Activated B cell treated with CpG ODN at 0.5 μM for 24 hours (primary cell): Measurements from ENCODE around the gene AEBP2. TPM values are rescaled to one million over a fixed set of nuclear protein-coding genes. Genes with fewer than 3 reads are reported as not detected.
"Not testable (repeated sequence)": the region's sequence is repeated elsewhere in the genome, so short reads cannot be mapped to it uniquely, and the experiment has no call there.

Experiments
- ATAC-seq: fragments of 200-7000 bp; cut with Tn5 transposase; one replicate; pipeline ENCODE4 v1.10.0; 2021; ENCODE audit warnings: low read depth, mild to moderate bottlenecking, moderate library complexity
- CTCF ChIA-PET: fragments of 350-600 bp; sonication (Branson Sonifier 250); formaldehyde crosslinking; loops from one replicate; lab custom pipeline; 2021; ENCODE audit warnings: antibody characterized with exemption; lab: Charles Lee
- POLR2A ChIA-PET: fragments of 350-600 bp; sonication (Branson Sonifier 250); formaldehyde crosslinking; loops from one replicate; lab custom pipeline; 2021; ENCODE audit warnings: antibody characterized with exemption; lab: Charles Lee
- DNase-seq: peaks from one replicate; pipeline ENCODE4 v3.0.0; 2022
- H3K27ac Mint-ChIP-seq: one replicate; pipeline ENCODE4 v1.8.0; 2020; ENCODE audit warnings: mixed read lengths
- H3K27me3 Mint-ChIP-seq: one replicate; pipeline ENCODE4 v1.8.0; 2021; ENCODE audit warnings: mixed read lengths
- H3K36me3 Mint-ChIP-seq: one replicate; pipeline ENCODE4 v1.8.0; 2021; ENCODE audit warnings: low read depth, mixed read lengths
- H3K4me1 Mint-ChIP-seq: one replicate; pipeline ENCODE4 v1.8.0; 2021; ENCODE audit warnings: mixed read lengths
- H3K4me3 Mint-ChIP-seq: one replicate; pipeline ENCODE4 v1.8.0; 2020; ENCODE audit warnings: mild to moderate bottlenecking, mixed read lengths
- H3K9me3 Mint-ChIP-seq: one replicate; pipeline ENCODE4 v1.8.0; 2020; ENCODE audit warnings: mixed read lengths
- intact Hi-C: fragments of 100-400 bp; cut with micrococcal nuclease; formaldehyde crosslinking; loops from one replicate; pipeline ENCODE4 v1.15.1; 2024
- total RNA-seq: library from RNA; stranded (reverse); gene quantifications from 2 replicates; pipeline ENCODE4 v1.2.3, GENCODE V29; 2022
- TF ChIP-seq, protein P1 (sequence below): fragments of 200-600 bp; IDR thresholded peaks from one replicate; pipeline ENCODE4 v1.8.0; 2022; ENCODE audit warnings: antibody characterized with exemption, mild to moderate bottlenecking

The AEBP2 gene
- total RNA-seq, 1 donor from 2014 or later = 51.0 TPM

DNA sequence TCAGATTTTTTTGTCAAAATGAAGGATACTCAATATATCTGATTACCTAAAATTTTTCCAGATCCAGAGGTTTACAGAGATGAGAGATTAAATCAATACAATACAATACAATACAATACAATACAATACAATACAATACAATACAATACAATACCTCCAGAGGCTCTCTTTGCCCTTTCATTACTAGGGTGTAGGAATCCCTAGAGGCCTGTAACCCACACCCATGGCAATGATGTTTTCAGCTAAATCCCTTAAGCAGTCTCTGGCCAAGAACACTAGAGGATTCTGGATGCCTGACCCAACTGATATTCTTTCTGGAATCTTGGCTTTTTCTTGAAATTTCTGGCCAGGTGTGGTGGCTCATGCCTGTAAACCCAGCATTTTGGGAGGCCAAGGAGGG is 23.7 kb upstream of the AEBP2 start:
- no peak for DNase-seq
- Mint-ChIP-seq H3K4me1 (no peaks in the 10 kb centered on the region), H3K36me3 (no peaks in the 10 kb centered on the region), H3K27ac (no peak overlapping the region), H3K27me3 (no peaks in the 10 kb centered on the region), H3K4me3 (no peak overlapping the region), H3K9me3 (no peaks in the 10 kb centered on the region)
- no peak for ATAC-seq
- TF ChIP-seq, protein P1, sequence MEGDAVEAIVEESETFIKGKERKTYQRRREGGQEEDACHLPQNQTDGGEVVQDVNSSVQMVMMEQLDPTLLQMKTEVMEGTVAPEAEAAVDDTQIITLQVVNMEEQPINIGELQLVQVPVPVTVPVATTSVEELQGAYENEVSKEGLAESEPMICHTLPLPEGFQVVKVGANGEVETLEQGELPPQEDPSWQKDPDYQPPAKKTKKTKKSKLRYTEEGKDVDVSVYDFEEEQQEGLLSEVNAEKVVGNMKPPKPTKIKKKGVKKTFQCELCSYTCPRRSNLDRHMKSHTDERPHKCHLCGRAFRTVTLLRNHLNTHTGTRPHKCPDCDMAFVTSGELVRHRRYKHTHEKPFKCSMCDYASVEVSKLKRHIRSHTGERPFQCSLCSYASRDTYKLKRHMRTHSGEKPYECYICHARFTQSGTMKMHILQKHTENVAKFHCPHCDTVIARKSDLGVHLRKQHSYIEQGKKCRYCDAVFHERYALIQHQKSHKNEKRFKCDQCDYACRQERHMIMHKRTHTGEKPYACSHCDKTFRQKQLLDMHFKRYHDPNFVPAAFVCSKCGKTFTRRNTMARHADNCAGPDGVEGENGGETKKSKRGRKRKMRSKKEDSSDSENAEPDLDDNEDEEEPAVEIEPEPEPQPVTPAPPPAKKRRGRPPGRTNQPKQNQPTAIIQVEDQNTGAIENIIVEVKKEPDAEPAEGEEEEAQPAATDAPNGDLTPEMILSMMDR = no peak
- ChIA-PET POLR2A (no interaction called here), CTCF (no interaction called here)
- intact Hi-C loops = no loop called here

DNA sequence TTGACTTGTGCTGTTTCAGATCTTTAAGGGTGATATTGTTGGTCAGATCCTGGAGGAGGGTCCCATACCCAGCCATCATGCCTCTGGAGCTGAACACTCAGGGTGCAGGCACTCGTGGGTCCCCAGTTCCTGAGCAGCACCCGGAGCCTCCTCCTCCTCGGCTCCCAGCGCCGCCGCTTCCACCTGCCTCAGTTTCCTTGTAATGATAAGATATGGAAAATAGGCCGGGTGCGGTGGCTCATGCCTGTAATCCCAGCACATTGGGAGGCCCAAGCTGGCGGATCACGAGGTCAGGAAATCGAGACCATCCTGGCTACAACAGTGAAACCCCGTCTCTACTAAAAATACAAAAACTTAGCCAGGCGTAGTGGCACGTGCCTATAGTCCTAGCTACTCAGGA is 20.2 kb upstream of the AEBP2 start:
- intact Hi-C loops = no loop called here
- Mint-ChIP-seq H3K27me3 (no peaks in the 10 kb centered on the region), H3K4me3 (no peak overlapping the region), H3K36me3 (no peaks in the 10 kb centered on the region), H3K4me1 (no peaks in the 10 kb centered on the region), H3K27ac (no peak overlapping the region), H3K9me3 (no peaks in the 10 kb centered on the region)
- POLR2A ChIA-PET = no interaction called here
- TF ChIP-seq, protein P1 = no peak
- ATAC-seq (no peak), DNase-seq (no peak)
- CTCF ChIA-PET = no interaction called here

DNA sequence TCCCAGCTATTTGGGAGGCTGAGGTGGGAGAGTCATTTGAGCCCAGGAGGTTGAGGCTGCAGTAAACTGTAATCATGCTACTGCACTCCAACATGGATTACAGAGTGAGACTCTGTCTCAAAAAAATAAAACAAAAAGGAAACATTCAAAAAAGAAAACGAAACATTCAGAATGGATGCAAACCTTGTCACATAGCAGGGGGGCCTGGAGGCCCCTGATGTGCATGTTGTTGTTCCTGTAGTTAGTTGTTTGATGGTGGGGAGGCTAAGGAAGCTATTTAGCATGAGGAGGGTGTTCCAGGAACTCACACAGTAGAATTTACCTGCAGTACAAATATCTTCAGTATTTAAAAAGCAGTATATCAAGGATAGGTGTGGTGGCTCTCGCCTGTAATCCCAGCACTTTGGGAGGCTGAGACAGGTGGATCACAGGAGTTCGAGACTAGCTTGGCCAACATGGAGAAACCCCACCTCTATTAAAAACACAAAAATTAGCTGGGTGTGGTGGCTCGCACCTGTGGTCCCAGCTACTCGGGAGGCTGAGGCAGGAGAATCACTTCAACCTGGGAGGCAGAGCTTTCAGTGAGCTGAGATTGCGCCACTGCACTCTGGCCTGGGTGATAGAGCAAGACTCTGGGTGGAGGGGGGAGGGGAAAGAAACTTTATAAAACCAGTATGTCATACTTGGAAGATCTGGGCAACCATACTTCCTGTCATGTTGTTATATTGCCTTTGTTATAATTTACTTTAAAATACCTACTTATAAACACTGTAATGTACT is 17.6 kb upstream of the AEBP2 start:
- POLR2A ChIA-PET = no interaction called here
- TF ChIP-seq, protein P1 = no peak
- intact Hi-C loops = no loop called here
- no peak for DNase-seq
- no peak for ATAC-seq
- H3K27me3 Mint-ChIP-seq = no peaks in the 10 kb centered on the region
- H3K27ac Mint-ChIP-seq = no peak overlapping the region
- H3K4me3 Mint-ChIP-seq = no peak overlapping the region
- CTCF ChIA-PET = no interaction called here
- no peaks in the 10 kb centered on the region for H3K36me3 Mint-ChIP-seq
- H3K4me1 Mint-ChIP-seq = no peaks in the 10 kb centered on the region
- H3K9me3 Mint-ChIP-seq = peaks cover 3% of the 10 kb centered on the region

DNA sequence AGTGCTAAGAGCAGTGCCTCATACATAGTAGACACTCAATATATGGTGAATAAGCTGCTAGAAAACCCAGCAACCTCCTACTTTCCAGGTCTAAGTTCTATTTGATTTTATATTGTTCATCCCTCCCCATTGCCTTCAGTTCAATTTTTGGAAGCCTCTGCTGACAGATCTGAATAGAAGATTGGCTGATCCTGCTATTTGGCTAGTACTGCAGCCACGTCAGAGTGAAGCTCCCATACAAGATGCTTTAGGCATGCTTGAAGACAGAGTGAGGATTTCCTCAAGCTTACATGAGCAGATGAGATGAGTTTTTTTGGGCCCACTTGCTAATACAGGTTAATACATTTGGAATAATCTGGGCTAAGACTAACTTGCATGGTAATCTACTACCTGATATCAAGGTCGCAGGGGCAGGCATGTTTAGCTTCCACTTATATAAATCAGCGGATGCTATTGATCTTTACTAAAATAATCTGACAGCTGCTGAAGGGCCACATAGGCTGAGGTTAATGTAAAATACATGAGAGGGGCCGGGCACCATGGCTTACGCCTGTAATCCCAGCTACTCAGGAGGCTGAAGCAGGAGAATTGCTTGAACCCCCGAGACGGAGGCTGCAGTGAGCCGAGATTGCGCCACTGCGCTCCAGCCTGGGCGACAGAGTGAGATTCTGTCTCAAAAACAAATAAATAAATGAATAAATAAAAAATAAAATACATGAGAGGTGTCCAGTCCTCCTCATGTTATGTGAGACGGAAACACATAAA is 15.9 kb upstream of the AEBP2 start:
- TF ChIP-seq, protein P1 = no peak
- ATAC-seq = no peak
- Mint-ChIP-seq H3K36me3 (no peaks in the 10 kb centered on the region), H3K4me3 (no peak overlapping the region), H3K4me1 (no peaks in the 10 kb centered on the region), H3K9me3 (peaks cover 3% of the 10 kb centered on the region), H3K27me3 (no peaks in the 10 kb centered on the region), H3K27ac (no peak overlapping the region)
- DNase-seq = no peak
- ChIA-PET CTCF (no interaction called here), POLR2A (no interaction called here)
- intact Hi-C loops = no loop called here

DNA sequence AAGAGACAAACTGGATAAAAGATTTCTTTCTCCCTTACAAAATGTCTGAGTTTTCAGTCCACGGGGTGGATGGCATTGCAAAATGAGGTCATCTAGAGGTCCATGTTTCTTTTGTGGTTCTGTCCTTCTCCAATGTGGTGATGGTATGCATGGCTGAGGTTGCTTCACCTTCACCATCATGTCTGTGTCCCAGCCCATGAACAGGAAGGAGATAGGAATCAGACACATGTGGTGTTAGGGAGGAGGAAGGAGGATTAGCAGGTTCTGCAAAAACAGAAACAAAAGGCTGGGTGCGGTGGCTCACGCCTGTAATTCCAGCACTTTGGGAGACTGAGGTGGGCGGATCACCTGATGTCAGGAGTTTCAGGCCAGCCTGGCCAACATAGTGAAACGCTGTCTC is 11.0 kb upstream of the AEBP2 start:
- H3K4me1 Mint-ChIP-seq = no peaks in the 10 kb centered on the region
- H3K27ac Mint-ChIP-seq = no peak overlapping the region
- TF ChIP-seq, protein P1 = no peak
- no peaks in the 10 kb centered on the region for H3K36me3 Mint-ChIP-seq
- DNase-seq (no peak), ATAC-seq (no peak)
- ChIA-PET POLR2A (no interaction called here), CTCF (no interaction called here)
- intact Hi-C loops = no loop called here
- H3K9me3 Mint-ChIP-seq = peaks cover 3% of the 10 kb centered on the region
- no peak overlapping the region for H3K4me3 Mint-ChIP-seq
- no peaks in the 10 kb centered on the region for H3K27me3 Mint-ChIP-seq

DNA sequence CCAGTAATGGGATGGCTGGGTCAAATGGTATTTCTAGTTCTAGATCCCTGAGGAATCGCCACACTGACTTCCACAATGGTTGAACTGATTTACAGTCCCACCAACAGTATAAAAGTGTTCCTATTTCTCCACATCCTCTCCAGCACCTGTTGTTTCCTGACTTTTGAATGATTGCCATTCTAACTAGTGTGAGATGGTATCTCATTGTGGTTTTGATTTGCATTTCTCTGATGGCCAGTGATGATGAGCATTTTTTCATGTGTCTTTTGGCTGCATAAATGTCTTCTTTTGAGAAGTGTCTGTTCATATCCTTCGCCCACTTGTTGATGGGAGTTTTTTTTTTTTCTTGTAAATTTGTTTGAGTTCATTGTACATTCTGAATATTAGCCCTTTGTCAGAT is 9.8 kb upstream of the AEBP2 start:
- CTCF ChIA-PET, POLR2A ChIA-PET, H3K27me3 Mint-ChIP-seq, DNase-seq, intact Hi-C loops, H3K27ac Mint-ChIP-seq, H3K4me3 Mint-ChIP-seq, H3K9me3 Mint-ChIP-seq, H3K4me1 Mint-ChIP-seq, H3K36me3 Mint-ChIP-seq, ATAC-seq: not testable (repeated sequence)
